ENCODE results near the gene MYOM3.

MYOM3 gene

DNA sequence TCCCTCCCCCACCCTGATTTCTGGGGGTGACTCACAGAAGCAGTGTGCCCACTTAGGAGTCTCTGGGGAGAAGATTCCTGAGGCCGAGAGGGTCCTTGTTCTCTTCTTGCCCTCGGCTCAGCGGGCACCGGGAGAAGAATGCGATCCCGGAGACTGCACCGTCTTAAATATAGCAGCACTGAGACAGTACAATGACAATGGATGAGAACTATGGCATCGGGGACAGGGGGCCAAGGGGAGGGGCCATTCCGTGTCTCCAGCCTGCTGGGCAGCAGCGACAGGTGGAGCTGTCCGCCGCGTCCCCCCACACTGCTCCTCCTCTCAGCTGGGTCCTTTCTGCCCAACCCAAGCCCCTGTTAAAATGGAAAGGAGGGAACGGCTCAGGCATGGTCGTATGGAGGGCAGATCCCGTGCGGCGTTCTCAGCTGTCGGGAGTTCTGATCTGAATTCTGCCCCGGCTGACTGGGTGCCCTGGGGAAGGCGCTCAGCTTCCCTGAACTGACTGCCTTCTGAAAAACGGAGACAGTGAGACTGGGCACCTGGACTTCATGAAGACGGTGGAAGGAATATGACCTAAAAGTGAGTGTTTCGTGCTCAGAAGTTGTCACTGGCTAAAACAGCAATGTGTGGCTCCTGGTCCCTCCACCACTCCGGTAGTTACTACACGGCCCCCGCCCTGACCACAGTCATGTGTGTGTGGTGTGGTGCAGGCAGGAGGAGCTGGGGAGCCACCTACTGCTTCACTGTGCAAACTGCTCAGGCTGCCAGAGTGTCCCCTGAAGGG lies at the start of gene MYOM3:
MYOM3 (minus strand) TSS at position 140 of the 784 bp plus-strand sequence. CDS start 3,499 bp downstream, outside the sequence.
- peak; percentile 50 to 79 for DNase-seq (ENCODE audit: low read depth in 1 of 2, low spot score in 1 of 2)
- no peak for TF ChIP-seq JUND (IDR thresholded peaks at IDR 0.05; ENCODE audit: low read depth)
- in situ Hi-C loops (cut with HindIII; ENCODE audit: low pct_unique_long_range_greater_than_20kb, low sequenced_read_pairs), result no loop called here

DNA sequence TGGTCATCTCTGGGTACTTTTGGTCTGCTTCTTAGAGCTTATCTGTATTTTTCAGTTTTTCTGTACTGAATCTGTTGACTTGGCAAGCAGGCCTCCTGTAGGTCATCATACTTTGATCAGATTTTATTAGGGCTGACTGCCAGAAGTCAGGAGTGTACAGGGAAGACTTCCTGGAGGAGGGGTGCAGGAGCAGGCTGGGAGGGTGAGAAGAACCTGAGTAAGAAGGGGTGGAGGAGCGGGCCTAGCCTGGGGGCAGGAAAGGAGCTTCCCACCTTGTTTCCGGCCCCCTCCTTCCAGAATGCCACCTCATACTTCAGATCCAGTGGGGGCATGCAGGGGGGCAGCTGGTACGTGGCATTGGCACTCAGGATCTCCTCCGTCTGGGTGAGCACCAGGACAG lies 49.3 kb upstream of the MYOM3 start:
- DNase-seq (ENCODE audit: low read depth in 1 of 2, low spot score in 1 of 2), result no peak
- no peak for TF ChIP-seq JUND (IDR thresholded peaks at IDR 0.05; ENCODE audit: low read depth)
- in situ Hi-C loops (cut with HindIII; ENCODE audit: low pct_unique_long_range_greater_than_20kb, low sequenced_read_pairs), result no loop called here

DNA sequence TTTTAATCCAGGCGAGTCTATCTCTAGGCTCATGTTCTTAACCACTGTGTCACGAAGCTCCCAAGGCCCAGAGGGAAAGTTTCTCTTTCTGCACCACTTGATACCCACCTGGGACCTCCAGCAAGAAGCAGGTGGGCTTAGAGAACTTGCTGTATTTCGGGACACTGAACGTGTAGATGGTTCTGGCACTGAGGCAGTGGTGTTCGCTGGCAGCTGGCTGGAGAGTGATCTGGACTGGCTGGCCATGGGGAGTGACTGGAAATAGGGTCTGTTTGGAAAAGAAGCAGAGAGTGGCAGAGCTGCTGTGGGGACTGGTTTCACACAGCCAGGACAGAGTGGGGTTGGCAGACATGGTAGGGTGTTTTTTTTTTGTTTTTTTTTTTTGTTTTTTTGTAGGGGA lies 47.4 kb upstream of the MYOM3 start:
- DNase-seq (ENCODE audit: low read depth in 1 of 2, low spot score in 1 of 2), result no peak

DNA sequence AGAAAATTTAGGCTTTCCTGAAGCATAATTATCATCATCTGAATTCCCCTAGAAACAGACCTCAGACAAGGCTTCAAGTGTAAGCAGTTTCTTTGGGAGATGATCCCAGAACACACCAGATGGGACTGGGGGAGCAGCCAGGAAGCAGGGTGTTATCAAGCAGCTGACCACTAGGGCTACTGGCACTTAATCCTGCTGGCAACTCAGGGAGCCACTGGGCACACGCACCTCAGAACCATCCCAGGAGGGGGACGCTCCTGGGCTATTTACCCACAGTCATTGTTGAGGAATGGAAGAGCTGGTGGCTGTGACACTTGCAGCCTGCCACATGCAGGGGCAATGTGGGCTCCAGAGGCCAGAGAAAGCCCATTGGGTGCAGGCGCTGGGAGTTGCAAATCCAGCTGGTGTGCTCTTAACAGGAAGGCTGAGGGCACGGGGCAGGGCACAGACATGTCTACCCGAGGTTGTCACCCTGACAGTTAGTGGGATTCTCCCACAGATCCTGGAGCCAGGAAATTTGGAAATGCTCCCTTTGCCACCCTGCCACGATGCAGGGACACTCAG lies 46.1 kb upstream of the MYOM3 start:
- TF ChIP-seq JUND (IDR thresholded peaks at IDR 0.05; ENCODE audit: low read depth), result no peak
- in situ Hi-C loops (cut with HindIII; ENCODE audit: low pct_unique_long_range_greater_than_20kb, low sequenced_read_pairs), result no loop called here
- DNase-seq (ENCODE audit: low read depth in 1 of 2, low spot score in 1 of 2), result peak in 1 of 2 experiments; percentile 9

More for the DNA sequence above, 47.4 kb upstream of the MYOM3 start:
- in situ Hi-C loops (cut with HindIII; ENCODE audit: low pct_unique_long_range_greater_than_20kb, low sequenced_read_pairs), result no loop called here
- TF ChIP-seq JUND (IDR thresholded peaks at IDR 0.05; ENCODE audit: low read depth), result no peak

DNA sequence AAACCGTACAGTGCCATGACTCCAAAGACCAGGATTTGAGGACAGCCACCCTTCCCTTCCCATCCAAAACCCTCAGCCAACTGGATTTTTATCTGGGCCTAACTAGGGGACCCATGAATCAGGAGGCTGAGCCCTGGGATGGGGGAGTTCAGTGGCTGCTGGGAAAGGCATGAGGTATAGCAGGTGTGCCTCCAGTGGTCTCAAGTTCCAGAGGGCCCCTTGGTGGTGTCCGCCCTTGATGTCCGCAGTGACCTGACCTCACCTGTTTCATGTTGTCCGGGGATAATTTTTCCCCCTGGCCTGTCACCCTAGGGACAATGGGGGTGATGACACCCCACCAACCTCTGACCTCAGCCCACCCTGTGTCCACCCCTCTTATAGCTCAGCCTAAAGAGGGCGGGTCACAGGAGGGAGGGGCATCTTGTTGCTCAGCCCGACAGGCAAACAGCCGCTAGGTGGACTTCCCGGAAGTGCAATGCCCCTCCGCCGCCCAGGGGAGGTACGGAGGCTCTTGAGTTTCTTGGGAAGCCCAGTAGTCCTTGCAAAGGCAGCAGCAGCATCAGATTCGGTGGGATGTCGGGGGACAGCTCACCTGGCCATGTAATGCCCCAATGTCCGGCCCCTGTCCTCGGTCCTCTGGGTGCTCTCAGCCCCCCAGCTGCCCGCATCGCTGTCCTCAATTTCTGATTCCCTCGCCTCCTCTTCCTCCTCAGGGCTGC lies 44.8 kb upstream of the MYOM3 start:
- no peak for DNase-seq (ENCODE audit: low read depth in 1 of 2, low spot score in 1 of 2)
- in situ Hi-C loops (cut with HindIII; ENCODE audit: low pct_unique_long_range_greater_than_20kb, low sequenced_read_pairs), result no loop called here
- no peak for TF ChIP-seq JUND (IDR thresholded peaks at IDR 0.05; ENCODE audit: low read depth)

DNA sequence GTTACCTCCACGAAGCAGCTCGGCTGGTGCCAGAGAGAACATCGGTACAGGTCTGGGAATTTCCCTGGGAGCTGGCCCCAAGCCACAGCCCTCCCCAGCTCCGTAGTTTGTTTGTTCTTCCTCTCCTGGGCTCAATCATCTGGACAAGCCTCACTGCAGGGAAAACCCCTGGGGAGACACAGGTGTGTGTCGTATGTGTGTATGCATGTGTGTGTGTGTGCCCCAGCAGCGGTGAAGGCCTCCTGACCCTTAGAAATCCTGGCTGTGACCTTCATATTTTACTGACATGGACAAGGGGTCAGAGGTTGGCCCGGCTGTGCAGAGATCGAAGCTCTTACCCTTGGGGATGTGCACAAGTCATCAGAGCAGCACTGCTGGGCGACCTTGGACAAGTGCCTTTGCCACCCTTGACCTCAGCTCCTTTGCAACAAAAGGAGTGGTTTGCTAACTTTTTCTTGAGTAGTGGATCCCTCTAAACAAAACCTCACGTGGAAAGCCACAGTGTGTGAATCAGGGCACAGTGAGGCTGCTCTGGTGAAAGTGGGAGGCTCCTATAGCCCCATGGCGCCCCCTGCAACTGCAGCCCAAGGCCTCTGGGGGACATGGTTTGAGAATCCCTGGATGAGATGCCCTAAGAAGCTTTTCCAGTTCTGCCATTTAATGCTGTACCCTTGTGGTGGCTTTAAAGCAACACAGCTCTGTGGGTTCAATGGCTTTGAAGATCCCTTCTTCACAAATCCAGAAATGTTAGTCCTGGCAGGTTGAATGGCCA lies 43.3 kb upstream of the MYOM3 start:
- TF ChIP-seq JUND (IDR thresholded peaks at IDR 0.05; ENCODE audit: low read depth), result no peak
- in situ Hi-C loops (cut with HindIII; ENCODE audit: low pct_unique_long_range_greater_than_20kb, low sequenced_read_pairs), result no loop called here
- peak in 1 of 2 experiments; percentile 17 for DNase-seq (ENCODE audit: low read depth in 1 of 2, low spot score in 1 of 2)

DNA sequence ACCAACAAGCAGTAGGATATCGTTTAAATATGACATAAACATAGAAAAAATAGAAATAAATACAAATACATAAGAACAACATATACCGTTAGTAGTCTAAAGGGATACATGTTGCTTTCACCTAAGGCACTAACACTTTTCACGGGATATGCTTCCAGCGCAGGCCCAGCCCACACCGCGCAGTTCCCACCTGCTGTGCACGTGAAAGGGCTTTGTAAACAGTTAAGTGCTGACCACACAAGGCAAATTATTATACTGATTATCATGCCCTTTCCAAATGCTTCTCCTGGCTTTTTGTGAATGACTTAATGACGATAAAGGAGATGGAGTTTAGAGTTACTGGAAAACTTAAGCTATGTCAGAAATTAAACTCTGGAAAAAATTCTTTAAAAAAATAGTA lies 42.3 kb upstream of the MYOM3 start:
- no peak for DNase-seq (ENCODE audit: low read depth in 1 of 2, low spot score in 1 of 2)
- TF ChIP-seq JUND (IDR thresholded peaks at IDR 0.05; ENCODE audit: low read depth), result no peak
- in situ Hi-C loops (cut with HindIII; ENCODE audit: low pct_unique_long_range_greater_than_20kb, low sequenced_read_pairs), result no loop called here

DNA sequence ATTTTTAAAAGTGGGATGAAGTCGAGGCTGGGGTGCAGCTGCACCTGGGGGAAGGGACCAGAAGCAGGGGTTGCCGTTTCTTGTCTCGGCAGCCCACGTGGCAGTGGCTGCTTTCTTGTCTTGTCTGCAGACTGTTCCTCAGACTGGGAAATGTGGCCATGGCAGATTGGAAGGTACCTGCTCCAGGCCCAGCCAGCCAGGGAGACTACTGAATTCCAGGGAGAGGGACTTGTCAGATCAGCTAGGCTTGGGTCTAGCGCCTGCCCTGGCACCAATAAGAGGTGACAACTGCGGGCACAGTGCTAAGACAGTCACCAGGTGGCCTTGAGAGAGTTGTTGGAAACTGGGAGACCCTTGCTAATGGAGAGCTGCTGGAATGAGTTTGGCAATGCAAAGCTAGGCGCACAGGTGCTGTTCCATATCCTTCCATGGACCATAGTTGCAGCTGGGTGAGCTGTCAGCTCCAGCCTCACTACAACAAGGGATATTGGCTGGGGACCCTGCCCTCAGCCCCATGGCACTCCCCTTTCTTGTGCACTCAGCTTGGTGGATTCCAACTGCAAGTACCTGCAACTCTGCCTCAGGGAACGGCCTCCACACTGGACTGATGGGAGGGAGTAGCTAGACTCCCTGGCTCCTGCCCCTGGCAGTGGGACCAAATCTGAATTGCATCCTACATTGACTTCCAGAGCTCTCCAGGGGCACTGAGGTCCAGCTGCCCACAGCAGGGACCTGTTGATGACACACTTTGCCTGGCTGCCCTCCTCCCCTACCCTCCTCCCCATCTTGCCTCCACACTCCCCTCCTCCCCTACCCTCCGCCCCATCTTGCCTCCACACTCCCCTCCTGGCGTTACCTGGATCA lies 40.9 kb upstream of the MYOM3 start:
- TF ChIP-seq JUND (IDR thresholded peaks at IDR 0.05; ENCODE audit: low read depth), result no peak
- in situ Hi-C loops (cut with HindIII; ENCODE audit: low pct_unique_long_range_greater_than_20kb, low sequenced_read_pairs), result no loop called here
- no peak for DNase-seq (ENCODE audit: low read depth in 1 of 2, low spot score in 1 of 2)

DNA sequence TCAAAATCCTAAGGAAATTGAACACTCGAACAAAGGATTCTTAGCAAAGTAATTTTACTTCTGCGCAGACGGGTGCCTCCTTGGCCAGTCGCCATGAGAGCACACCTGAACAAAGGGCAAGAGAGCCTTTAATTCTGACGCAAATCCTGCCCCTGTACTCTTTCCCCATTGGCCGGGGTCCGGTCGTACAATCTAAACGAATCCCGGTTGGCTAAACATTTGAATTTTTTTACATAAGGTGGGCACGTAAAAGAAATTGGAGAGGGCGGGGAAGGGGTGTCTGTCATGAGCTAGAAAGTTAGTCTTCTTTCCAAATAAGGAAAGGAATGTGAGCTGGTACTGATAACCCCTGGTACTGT lies 39.2 kb upstream of the MYOM3 start:
- in situ Hi-C loops (cut with HindIII; ENCODE audit: low pct_unique_long_range_greater_than_20kb, low sequenced_read_pairs), result no loop called here
- peak in 1 of 2 experiments; percentile 67 for DNase-seq (ENCODE audit: low read depth in 1 of 2, low spot score in 1 of 2)
- TF ChIP-seq JUND (IDR thresholded peaks at IDR 0.05; ENCODE audit: low read depth), result no peak

DNA sequence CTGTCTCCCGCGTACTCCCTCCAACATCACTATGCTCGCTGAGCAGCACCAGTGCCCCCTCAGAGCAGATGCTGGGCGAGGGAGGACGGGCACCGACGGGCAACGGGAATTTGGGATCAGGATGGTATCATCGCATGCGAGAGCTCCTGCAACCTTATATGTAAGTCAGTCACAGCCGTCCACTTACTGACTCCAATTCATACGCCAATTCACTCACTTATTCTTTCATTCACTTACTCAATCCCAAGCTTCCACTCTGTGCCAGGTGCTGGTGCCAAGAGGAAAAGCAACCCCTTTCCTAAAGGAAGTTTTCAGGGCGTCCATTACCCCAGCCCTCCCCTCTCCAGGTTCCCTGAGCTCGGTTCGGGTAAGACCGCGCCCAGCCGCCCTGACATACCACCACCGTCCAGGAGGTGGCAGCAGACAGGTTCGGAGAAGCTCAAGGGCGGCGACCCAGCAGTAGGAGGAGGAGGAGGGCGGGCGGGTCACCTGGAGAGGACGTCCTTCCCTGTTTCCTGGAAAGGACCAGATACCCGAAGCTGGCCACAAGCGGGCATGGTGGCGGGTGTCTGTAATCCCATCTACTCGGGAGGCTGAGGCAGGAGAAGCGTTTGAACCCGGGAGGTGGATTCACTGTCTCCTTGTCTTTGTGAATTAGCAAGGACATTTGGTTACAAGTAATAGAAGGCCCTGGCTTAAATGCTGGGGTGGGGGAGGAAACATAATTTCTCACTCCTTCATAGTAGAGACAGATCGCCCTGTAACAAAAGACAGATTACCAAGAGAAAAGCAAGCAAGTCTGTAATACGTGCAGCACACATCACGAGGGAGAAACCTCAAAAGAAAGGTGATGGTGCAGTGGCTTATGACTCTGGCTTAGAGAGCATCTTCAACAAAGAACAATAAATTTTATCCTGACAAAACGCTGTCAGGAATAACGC lies 38.6 kb upstream of the MYOM3 start:
- in situ Hi-C loops (cut with HindIII; ENCODE audit: low pct_unique_long_range_greater_than_20kb, low sequenced_read_pairs), result no loop called here
- TF ChIP-seq JUND (IDR thresholded peaks at IDR 0.05; ENCODE audit: low read depth), result no peak
- DNase-seq (ENCODE audit: low read depth in 1 of 2, low spot score in 1 of 2), result peak; percentile 61 to 82

DNA sequence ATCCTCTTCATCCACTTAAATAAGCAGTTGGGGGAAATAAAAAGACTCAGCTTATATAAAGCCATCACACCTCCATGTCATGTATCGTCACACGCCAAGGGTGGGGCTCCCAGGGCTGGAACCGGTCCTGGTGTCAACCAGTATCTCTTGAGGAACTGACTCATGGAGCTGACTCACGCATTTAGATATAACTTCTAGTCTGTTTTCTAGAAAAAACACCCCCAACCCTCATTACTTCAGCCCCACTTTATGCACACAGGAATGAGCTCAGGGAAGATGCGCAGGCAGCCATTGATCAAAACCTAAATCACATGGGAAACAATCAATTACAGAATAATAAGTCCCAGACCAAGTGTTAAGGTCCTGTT lies 37.9 kb upstream of the MYOM3 start:
- in situ Hi-C loops (cut with HindIII; ENCODE audit: low pct_unique_long_range_greater_than_20kb, low sequenced_read_pairs), result no loop called here
- no peak for TF ChIP-seq JUND (IDR thresholded peaks at IDR 0.05; ENCODE audit: low read depth)
- DNase-seq (ENCODE audit: low read depth in 1 of 2, low spot score in 1 of 2), result no peak
